A673 (cell line): Measurements from ENCODE around the gene RASA2. TPM values are rescaled to one million over a fixed set of nuclear protein-coding genes. Genes with fewer than 3 reads are reported as not detected.

Experiments used
- BruUV-seq: library from RNA; stranded (reverse); fragments of 400-500 nt; replicated peaks from 2 replicates; lab custom pipeline; 2021; lab: Mats Ljungman, UMichigan
- CTCF ChIA-PET: fragments of 300-600 bp; sonication (Branson Sonifier 250); formaldehyde crosslinking; loops from one replicate; lab custom pipeline; 2022; ENCODE audit warnings: antibody characterized with exemption; lab: Charles Lee
- POLR2A ChIA-PET: fragments of 300-600 bp; sonication (Branson Sonifier 250); formaldehyde crosslinking; loops from one replicate; lab custom pipeline; 2022; ENCODE audit warnings: antibody characterized with exemption; ENCODE audit not compliant: low non-redundant PET; lab: Charles Lee
- DNase-seq: peaks from one replicate; pipeline ENCODE4 v3.0.0-alpha.2; 2015; ENCODE audit warnings: low spot score
- H3K27ac ChIP-seq: fragments of 200-600 bp; sonication (generic); 2 replicates; pipeline ENCODE4 v1.5.1; 2016; ENCODE audit warnings: mixed run types, low read depth, mild to moderate bottlenecking, mixed read lengths, antibody characterized with exemption, low read length; ENCODE audit not compliant: poor library complexity, severe bottlenecking
- H3K27me3 ChIP-seq: fragments of 200-600 bp; sonication (generic); replicated peaks from 2 replicates; pipeline ENCODE4 v1.6.1; 2017; ENCODE audit warnings: mixed run types, low read depth, mild to moderate bottlenecking, mixed read lengths, antibody characterized with exemption, low read length; ENCODE audit not compliant: insufficient read depth, poor library complexity
- H3K36me3 ChIP-seq: fragments of 200-600 bp; sonication (generic); 2 replicates; pipeline ENCODE4 v1.6.1; 2016; ENCODE audit warnings: mixed run types, mild to moderate bottlenecking, mixed read lengths, antibody characterized with exemption, low read length; ENCODE audit not compliant: insufficient read depth, poor library complexity, severe bottlenecking
- H3K4me1 ChIP-seq: fragments of 200-600 bp; sonication (generic); 2 replicates; pipeline ENCODE4 v1.6.1; 2017; ENCODE audit warnings: mixed run types, mild to moderate bottlenecking, mixed read lengths, antibody characterized with exemption, low read length; ENCODE audit not compliant: insufficient read depth, poor library complexity, severe bottlenecking
- H3K4me3 ChIP-seq: fragments of 200-600 bp; sonication (generic); 2 replicates; pipeline ENCODE4 v1.5.1; 2016; ENCODE audit warnings: low read depth, mixed run types, mild to moderate bottlenecking, mixed read lengths, low read length; ENCODE audit not compliant: poor library complexity, severe bottlenecking
- H3K9me3 ChIP-seq: fragments of 200-600 bp; sonication (generic); 2 replicates; pipeline ENCODE4 v1.6.1; 2016; ENCODE audit warnings: mixed run types, low read depth, mild to moderate bottlenecking, mixed read lengths, antibody characterized with exemption, low read length; ENCODE audit not compliant: poor library complexity, severe bottlenecking
- EZH2 ChIP-seq: fragments of 200-600 bp; sonication (generic); IDR thresholded peaks from 2 replicates; pipeline ENCODE4 v1.6.1; 2017; ENCODE audit warnings: borderline replicate concordance, low read depth, mild to moderate bottlenecking, mixed read lengths, antibody characterized with exemption, low read length; ENCODE audit not compliant: poor library complexity, severe bottlenecking
- intact Hi-C: fragments of 100-400 bp; cut with micrococcal nuclease; formaldehyde crosslinking; loops from one replicate; pipeline ENCODE4 v1.10.0; 2022; ENCODE audit not compliant: unreplicated experiment
- total RNA-seq: library from RNA; stranded (reverse); gene quantifications from 2 replicates; pipeline ENCODE4 v1.2.3, GENCODE V29; 2021
- TF ChIP-seq, protein P1 (sequence below): fragments of 300-800, 200-600 bp; sonication (generic); conservative IDR thresholded peaks from 2 replicates; pipeline ENCODE4 v1.5.1; 2017; ENCODE audit warnings: low read depth, mild to moderate bottlenecking, antibody characterized with exemption, low read length, moderate library complexity, mixed read lengths

RASA2 gene
- total RNA-seq, 1 experiment from 2014 or later = 17.1 TPM

GRCh38 chr3:141647562-141647915 lies 160.7 kb downstream of the RASA2 start:
- Histone ChIP-seq H3K36me3 (no peaks in the 10 kb centered on the region), H3K4me1 (peaks cover 3% of the 10 kb centered on the region), H3K27ac (no peak overlapping the region), H3K9me3 (no peaks in the 10 kb centered on the region), H3K4me3 (no peak overlapping the region), H3K27me3 (no peaks in the 10 kb centered on the region)
- no peak for TF ChIP-seq EZH2
- TF ChIP-seq, protein P1, sequence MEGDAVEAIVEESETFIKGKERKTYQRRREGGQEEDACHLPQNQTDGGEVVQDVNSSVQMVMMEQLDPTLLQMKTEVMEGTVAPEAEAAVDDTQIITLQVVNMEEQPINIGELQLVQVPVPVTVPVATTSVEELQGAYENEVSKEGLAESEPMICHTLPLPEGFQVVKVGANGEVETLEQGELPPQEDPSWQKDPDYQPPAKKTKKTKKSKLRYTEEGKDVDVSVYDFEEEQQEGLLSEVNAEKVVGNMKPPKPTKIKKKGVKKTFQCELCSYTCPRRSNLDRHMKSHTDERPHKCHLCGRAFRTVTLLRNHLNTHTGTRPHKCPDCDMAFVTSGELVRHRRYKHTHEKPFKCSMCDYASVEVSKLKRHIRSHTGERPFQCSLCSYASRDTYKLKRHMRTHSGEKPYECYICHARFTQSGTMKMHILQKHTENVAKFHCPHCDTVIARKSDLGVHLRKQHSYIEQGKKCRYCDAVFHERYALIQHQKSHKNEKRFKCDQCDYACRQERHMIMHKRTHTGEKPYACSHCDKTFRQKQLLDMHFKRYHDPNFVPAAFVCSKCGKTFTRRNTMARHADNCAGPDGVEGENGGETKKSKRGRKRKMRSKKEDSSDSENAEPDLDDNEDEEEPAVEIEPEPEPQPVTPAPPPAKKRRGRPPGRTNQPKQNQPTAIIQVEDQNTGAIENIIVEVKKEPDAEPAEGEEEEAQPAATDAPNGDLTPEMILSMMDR = no peak
- intact Hi-C loops = no loop called here
- ChIA-PET CTCF (no interaction called here), POLR2A (no interaction called here)
- no TSS peak for BruUV-seq
- no peak for DNase-seq

DNA sequence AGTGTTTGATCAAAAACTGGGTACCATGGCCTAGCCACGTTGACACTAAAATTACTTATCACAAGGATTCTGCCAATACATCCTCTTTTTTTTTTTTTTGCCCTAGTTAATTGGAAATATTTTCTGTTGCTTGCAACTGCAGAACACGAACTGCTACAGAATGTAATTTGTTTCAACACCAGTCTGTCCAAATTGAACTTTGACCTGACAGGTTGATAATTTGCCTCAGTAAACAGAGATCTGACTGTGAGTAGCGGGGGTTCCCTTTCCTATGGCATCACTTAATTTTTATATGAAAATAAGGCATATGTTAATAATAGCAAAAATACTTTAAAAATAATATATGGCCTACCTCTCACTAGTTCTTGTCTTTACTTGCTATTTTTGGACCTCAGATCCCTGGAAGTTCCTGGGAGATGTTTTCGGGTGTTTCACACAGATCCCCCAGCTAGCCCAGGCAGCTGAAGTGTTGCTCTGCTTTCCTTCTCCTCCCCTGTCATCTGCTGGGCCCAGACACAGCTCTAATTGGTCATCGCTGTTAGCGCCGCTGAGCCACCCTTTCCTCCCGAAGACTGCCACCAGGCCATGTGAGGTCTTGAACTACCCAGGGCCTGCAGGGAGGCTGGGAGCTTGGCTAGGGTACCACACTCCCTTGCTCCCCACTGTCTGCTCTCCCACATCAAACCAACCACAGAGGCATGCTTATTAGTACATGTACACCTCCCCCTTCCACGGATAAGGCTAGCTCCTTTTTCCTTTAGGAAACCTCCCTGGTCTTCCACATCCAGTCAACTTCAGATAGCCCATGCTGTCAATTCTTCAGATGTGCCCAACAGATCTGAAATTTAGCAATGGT lies 161.5 kb downstream of the RASA2 start:
- ChIA-PET POLR2A (no interaction called here), CTCF (no interaction called here)
- H3K4me3 ChIP-seq = no peak overlapping the region
- no TSS peak for BruUV-seq
- H3K36me3 ChIP-seq = no peaks in the 10 kb centered on the region
- peaks cover 3% of the 10 kb centered on the region for H3K4me1 ChIP-seq
- H3K9me3 ChIP-seq = no peaks in the 10 kb centered on the region
- TF ChIP-seq EZH2 = no peak
- TF ChIP-seq, protein P1 = no peak
- DNase-seq = no peak
- intact Hi-C loops = no loop called here
- H3K27ac ChIP-seq = no peak overlapping the region
- no peaks in the 10 kb centered on the region for H3K27me3 ChIP-seq

- ChIA-PET CTCF (no interaction called here), POLR2A (no interaction called here)
- Histone ChIP-seq H3K4me1 (peaks cover 3% of the 10 kb centered on the region), H3K9me3 (no peaks in the 10 kb centered on the region), H3K27ac (no peak overlapping the region), H3K36me3 (no peaks in the 10 kb centered on the region), H3K4me3 (no peak overlapping the region), H3K27me3 (no peaks in the 10 kb centered on the region)
- no peak for TF ChIP-seq EZH2
- TF ChIP-seq, protein P1 = no peak
- DNase-seq = no peak
- intact Hi-C loops = no loop called here
- BruUV-seq = no TSS peak
These were observed 163.0 kb downstream of the RASA2 start for GRCh38 chr3:141649871-141650270.
